ENCODE data around the gene GCK.

DNA sequence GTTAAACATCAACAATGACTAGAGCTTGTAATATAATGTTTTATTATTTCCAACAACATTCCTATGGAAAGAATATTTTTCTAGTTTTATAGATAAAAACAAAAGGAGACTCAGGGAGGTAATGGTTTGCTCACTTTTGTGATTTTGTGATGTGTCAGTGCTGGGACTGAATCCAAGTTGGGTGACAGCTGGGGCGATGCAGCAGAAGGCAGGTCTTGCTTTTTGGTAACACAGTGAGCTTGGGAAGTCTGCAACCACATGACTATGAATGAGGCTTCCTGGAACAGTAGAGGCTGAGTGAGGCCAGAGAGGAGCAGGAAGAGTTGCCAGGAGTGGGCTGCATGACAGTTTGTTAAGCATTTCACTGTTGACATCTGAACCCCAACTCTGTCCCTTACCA, 6.7 kb upstream of the GCK start:
- no peak for TF ChIP-seq EZH2 (IDR thresholded peaks at IDR 0.05; ENCODE audit: low read length, unreplicated experiment)
- TF ChIP-seq, protein P1, sequence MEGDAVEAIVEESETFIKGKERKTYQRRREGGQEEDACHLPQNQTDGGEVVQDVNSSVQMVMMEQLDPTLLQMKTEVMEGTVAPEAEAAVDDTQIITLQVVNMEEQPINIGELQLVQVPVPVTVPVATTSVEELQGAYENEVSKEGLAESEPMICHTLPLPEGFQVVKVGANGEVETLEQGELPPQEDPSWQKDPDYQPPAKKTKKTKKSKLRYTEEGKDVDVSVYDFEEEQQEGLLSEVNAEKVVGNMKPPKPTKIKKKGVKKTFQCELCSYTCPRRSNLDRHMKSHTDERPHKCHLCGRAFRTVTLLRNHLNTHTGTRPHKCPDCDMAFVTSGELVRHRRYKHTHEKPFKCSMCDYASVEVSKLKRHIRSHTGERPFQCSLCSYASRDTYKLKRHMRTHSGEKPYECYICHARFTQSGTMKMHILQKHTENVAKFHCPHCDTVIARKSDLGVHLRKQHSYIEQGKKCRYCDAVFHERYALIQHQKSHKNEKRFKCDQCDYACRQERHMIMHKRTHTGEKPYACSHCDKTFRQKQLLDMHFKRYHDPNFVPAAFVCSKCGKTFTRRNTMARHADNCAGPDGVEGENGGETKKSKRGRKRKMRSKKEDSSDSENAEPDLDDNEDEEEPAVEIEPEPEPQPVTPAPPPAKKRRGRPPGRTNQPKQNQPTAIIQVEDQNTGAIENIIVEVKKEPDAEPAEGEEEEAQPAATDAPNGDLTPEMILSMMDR (conservative IDR thresholded peaks at IDR 0.05; ENCODE audit: low read depth, low read length) = no peak
